ENCODE data around the gene LDLRAP1.
A peak's percentile ranks its signal among the peaks of the same experiment; 100 is the strongest.

The LDLRAP1 gene

GRCh38 chr1:25560788-25561187 lies 17.4 kb downstream of the LDLRAP1 start:
- H3K79me2 ChIP-seq (ENCODE audit: insufficient read depth, low read depth): peaks cover 28% of the 10 kb centered on the region
- peak overlapping the region; percentile 67; the same call in 1 of the 2 replicates for H3K27ac ChIP-seq
- peaks cover 100% of the 10 kb centered on the region for H3K4me1 ChIP-seq (ENCODE audit: low read depth, poor library complexity, severe bottlenecking)
- no peaks in the 10 kb centered on the region for H4K20me1 ChIP-seq (ENCODE audit: insufficient read depth)
- no peak overlapping the region for H3K4me3 ChIP-seq (IDR thresholded peaks at IDR 0.05; ENCODE audit: insufficient read depth, low read depth, low read length)
- peak overlapping the region; percentile 85 for H3K4me2 ChIP-seq
- no peak overlapping the region for H2AFZ ChIP-seq (ENCODE audit: low read depth)
- no peaks in the 10 kb centered on the region for H3K36me3 ChIP-seq (ENCODE audit: insufficient read depth)
- H3K9ac ChIP-seq: no peak overlapping the region
- H3K27me3 ChIP-seq (ENCODE audit: insufficient read depth, low read depth): no peaks in the 10 kb centered on the region
- TF ChIP-seq CTCF (conservative IDR thresholded peaks at IDR 0.05; ENCODE audit: low read depth, low read length): no peak

- no peaks in the 10 kb centered on the region for H3K36me3 ChIP-seq (ENCODE audit: insufficient read depth)
- peaks cover 27% of the 10 kb centered on the region for H3K79me2 ChIP-seq (ENCODE audit: insufficient read depth, low read depth)
- H3K27me3 ChIP-seq (ENCODE audit: insufficient read depth, low read depth): no peaks in the 10 kb centered on the region
- peak overlapping the region; percentile 85 for H3K4me2 ChIP-seq
- peak overlapping the region; percentile 67 for H3K27ac ChIP-seq
- H4K20me1 ChIP-seq (ENCODE audit: insufficient read depth): no peaks in the 10 kb centered on the region
- peaks cover 100% of the 10 kb centered on the region for H3K4me1 ChIP-seq (ENCODE audit: low read depth, poor library complexity, severe bottlenecking)
- TF ChIP-seq CTCF (conservative IDR thresholded peaks at IDR 0.05; ENCODE audit: low read depth, low read length): no peak
- H3K9ac ChIP-seq: no peak overlapping the region
- no peak overlapping the region for H2AFZ ChIP-seq (ENCODE audit: low read depth)
- H3K4me3 ChIP-seq (IDR thresholded peaks at IDR 0.05; ENCODE audit: insufficient read depth, low read depth, low read length): no peak overlapping the region
Measured at GRCh38 chr1:25561421-25562100, 18.2 kb downstream of the LDLRAP1 start.

- Histone ChIP-seq H2AFZ (ENCODE audit: low read depth) (no peak overlapping the region), H3K4me3 (IDR thresholded peaks at IDR 0.05; ENCODE audit: insufficient read depth, low read depth, low read length) (no peak overlapping the region), H3K4me2 (peak overlapping the region; percentile 85), H3K79me2 (ENCODE audit: insufficient read depth, low read depth) (peaks cover 24% of the 10 kb centered on the region), H3K36me3 (ENCODE audit: insufficient read depth) (no peaks in the 10 kb centered on the region), H3K9ac (peak overlapping the region; percentile 4; the same call in 1 of the 2 replicates), H4K20me1 (ENCODE audit: insufficient read depth) (no peaks in the 10 kb centered on the region), H3K27ac (peak overlapping the region; percentile 67), H3K27me3 (ENCODE audit: insufficient read depth, low read depth) (no peaks in the 10 kb centered on the region), H3K4me1 (ENCODE audit: low read depth, poor library complexity, severe bottlenecking) (peaks cover 100% of the 10 kb centered on the region)
- no peak for TF ChIP-seq CTCF (conservative IDR thresholded peaks at IDR 0.05; ENCODE audit: low read depth, low read length)
Measured at GRCh38 chr1:25562101-25562927, 18.9 kb downstream of the LDLRAP1 start.

- TF ChIP-seq CTCF (conservative IDR thresholded peaks at IDR 0.05; ENCODE audit: low read depth, low read length): no peak
- peak overlapping the region; percentile 4; the same call in 1 of the 2 replicates for H3K9ac ChIP-seq
- peak overlapping the region; percentile 85 for H3K4me2 ChIP-seq
- no peaks in the 10 kb centered on the region for H4K20me1 ChIP-seq (ENCODE audit: insufficient read depth)
- H3K4me3 ChIP-seq (IDR thresholded peaks at IDR 0.05; ENCODE audit: insufficient read depth, low read depth, low read length): no peak overlapping the region
- peaks cover 100% of the 10 kb centered on the region for H3K4me1 ChIP-seq (ENCODE audit: low read depth, poor library complexity, severe bottlenecking)
- peak overlapping the region; percentile 67 for H3K27ac ChIP-seq
- no peak overlapping the region for H2AFZ ChIP-seq (ENCODE audit: low read depth)
- H3K36me3 ChIP-seq (ENCODE audit: insufficient read depth): no peaks in the 10 kb centered on the region
- H3K79me2 ChIP-seq (ENCODE audit: insufficient read depth, low read depth): peaks cover 18% of the 10 kb centered on the region
- no peaks in the 10 kb centered on the region for H3K27me3 ChIP-seq (ENCODE audit: insufficient read depth, low read depth)
Measured at GRCh38 chr1:25562928-25563283, 19.5 kb downstream of the LDLRAP1 start.
